Activated T-cell treated with anti-CD3 and anti-CD28 coated beads, Interleukin-2, amount 50 U/mL, for 4 hours (primary cell): ENCODE results near the gene NDNF. TPM values are rescaled to one million over a fixed set of nuclear protein-coding genes. Genes with fewer than 3 reads are reported as not detected.

Source experiments
- ATAC-seq, 2 donors: fragments of 200-7000 bp; cut with Tn5 transposase; one replicate each; pipeline ENCODE4 v1.10.0; 2021
- DNase-seq: peaks from one replicate; pipeline ENCODE4 v3.0.0-alpha.2; 2020
- H3K27me3 Mint-ChIP-seq: one replicate; pipeline ENCODE4 v1.8.0; 2021; ENCODE audit warnings: low read depth, mixed read lengths
- H3K36me3 Mint-ChIP-seq: one replicate; pipeline ENCODE4 v1.8.0; 2022; ENCODE audit warnings: mixed read lengths; ENCODE audit not compliant: insufficient read depth
- H3K4me1 Mint-ChIP-seq: one replicate; pipeline ENCODE4 v1.8.0; 2021; ENCODE audit warnings: low read depth, mixed read lengths
- H3K4me3 Mint-ChIP-seq: one replicate; pipeline ENCODE4 v1.8.0; 2021; ENCODE audit warnings: mild to moderate bottlenecking, moderate library complexity, mixed read lengths
- H3K9me3 Mint-ChIP-seq: one replicate; pipeline ENCODE4 v1.8.0; 2021; ENCODE audit warnings: mixed read lengths
- total RNA-seq, 3 donors: library from RNA; stranded (reverse); gene quantifications; one replicate each; pipeline ENCODE4 v1.2.1, GENCODE V29; 2021

NDNF gene
- total RNA-seq, 3 donors from 2014 or later = 0.16 to 0.18 TPM; not detected in 1

DNA sequence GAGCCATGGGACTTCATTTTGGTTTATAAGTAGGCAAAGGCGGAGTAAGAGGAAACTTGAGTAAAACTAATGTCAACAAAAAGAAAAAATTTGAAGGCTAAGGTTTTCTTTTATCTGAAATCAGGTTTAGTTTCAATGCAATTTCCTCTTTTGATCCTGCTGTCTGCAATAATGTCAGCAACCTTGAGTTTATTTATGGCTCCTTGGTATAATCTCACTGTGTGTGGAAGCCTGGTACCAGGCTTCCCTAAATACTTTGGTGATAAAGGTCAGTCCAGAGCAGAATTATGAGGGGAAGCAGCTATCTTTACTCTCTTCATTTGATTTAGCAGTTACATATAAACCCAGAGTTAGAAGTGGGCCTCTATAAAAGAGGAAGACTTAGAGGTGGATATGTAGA, 57.8 kb downstream of the NDNF start:
- DNase-seq (no peak), ATAC-seq (no peak)
- H3K36me3 Mint-ChIP-seq = no peaks in the 10 kb centered on the region
- H3K27me3 Mint-ChIP-seq = no peaks in the 10 kb centered on the region
- H3K4me3 Mint-ChIP-seq = no peak overlapping the region
- H3K9me3 Mint-ChIP-seq = no peaks in the 10 kb centered on the region
- peaks cover 20% of the 10 kb centered on the region for H3K4me1 Mint-ChIP-seq

DNA sequence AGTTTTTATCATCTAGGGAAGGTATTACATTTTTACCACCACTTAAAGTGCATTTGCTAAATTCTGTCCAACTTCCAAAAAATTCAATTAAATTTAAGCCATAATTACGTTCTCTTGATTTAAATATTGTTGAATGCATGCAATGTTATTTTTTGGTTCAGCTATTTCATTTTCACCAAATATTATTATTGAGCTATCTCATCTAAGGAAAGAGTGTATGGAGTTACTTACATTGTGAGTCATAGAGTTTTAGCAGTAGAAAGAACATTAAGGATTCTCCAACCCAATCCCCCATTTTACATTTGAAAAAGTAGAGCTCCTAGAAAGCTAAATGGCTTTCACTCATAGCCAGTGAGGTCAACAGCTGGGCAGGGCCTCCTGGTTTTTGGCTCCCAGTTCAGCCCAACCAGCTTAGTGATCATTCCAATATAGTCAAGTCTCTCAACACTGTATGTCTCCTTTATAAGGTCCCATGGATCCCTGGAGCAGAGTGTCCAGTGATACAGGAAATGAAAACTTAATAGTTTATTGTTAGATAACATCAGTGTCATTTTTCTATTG, 60.5 kb downstream of the NDNF start:
- H3K4me3 Mint-ChIP-seq = no peak overlapping the region
- no peaks in the 10 kb centered on the region for H3K9me3 Mint-ChIP-seq
- ATAC-seq (no peak), DNase-seq (no peak)
- H3K27me3 Mint-ChIP-seq = no peaks in the 10 kb centered on the region
- peaks cover 32% of the 10 kb centered on the region for H3K4me1 Mint-ChIP-seq
- no peaks in the 10 kb centered on the region for H3K36me3 Mint-ChIP-seq

GRCh38 chr4:121011138-121011537, 61.2 kb downstream of the NDNF start:
- Mint-ChIP-seq H3K4me3 (no peak overlapping the region), H3K36me3 (no peaks in the 10 kb centered on the region), H3K9me3 (no peaks in the 10 kb centered on the region), H3K4me1 (peaks cover 34% of the 10 kb centered on the region), H3K27me3 (no peaks in the 10 kb centered on the region)
- DNase-seq (no peak), ATAC-seq (no peak)

GRCh38 chr4:121009578-121010478, 62.5 kb downstream of the NDNF start:
- H3K4me1 Mint-ChIP-seq = peaks cover 36% of the 10 kb centered on the region
- ATAC-seq = no peak
- no peak for DNase-seq
- H3K9me3 Mint-ChIP-seq = no peaks in the 10 kb centered on the region
- no peaks in the 10 kb centered on the region for H3K36me3 Mint-ChIP-seq
- H3K27me3 Mint-ChIP-seq = no peaks in the 10 kb centered on the region
- H3K4me3 Mint-ChIP-seq = peak overlapping the region; percentile 16

GRCh38 chr4:121007660-121008059, 64.7 kb downstream of the NDNF start:
- Mint-ChIP-seq H3K27me3 (no peaks in the 10 kb centered on the region), H3K4me1 (peaks cover 33% of the 10 kb centered on the region), H3K9me3 (no peaks in the 10 kb centered on the region), H3K36me3 (no peaks in the 10 kb centered on the region), H3K4me3 (no peak overlapping the region)
- DNase-seq (no peak), ATAC-seq (no peak)

DNA sequence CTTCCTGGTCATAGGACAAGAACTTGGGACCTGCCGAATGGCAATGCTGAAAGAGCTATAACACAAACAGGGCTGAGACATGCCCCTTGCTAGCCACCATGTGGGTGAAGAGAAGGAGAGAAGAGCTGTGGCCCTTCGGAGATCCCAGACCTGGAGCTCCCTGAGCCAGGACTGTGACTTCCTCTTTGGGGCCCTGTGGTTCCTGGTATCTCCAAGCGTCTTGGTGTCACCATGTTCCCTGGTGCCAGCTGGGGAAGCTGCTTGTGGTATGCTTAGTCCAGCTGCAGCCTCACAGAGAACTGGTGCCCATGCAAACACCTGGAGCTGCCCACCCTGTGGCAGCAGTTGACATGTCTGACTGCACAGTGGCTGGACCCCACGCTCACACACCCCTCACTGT, 68.5 kb downstream of the NDNF start:
- ATAC-seq = no peak
- H3K4me1 Mint-ChIP-seq = peaks cover 11% of the 10 kb centered on the region
- H3K27me3 Mint-ChIP-seq = no peaks in the 10 kb centered on the region
- no peaks in the 10 kb centered on the region for H3K9me3 Mint-ChIP-seq
- H3K4me3 Mint-ChIP-seq = no peak overlapping the region
- no peaks in the 10 kb centered on the region for H3K36me3 Mint-ChIP-seq
- DNase-seq = no peak

GRCh38 chr4:120995266-120996010, 76.9 kb downstream of the NDNF start:
- Mint-ChIP-seq H3K4me3 (no peak overlapping the region), H3K27me3 (peaks cover 2% of the 10 kb centered on the region), H3K4me1 (peaks cover 2% of the 10 kb centered on the region), H3K9me3 (no peaks in the 10 kb centered on the region), H3K36me3 (no peaks in the 10 kb centered on the region)
- no peak for DNase-seq
- ATAC-seq = no peak

GRCh38 chr4:120994521-120994920, 77.8 kb downstream of the NDNF start:
- no peak overlapping the region for H3K4me3 Mint-ChIP-seq
- no peaks in the 10 kb centered on the region for H3K9me3 Mint-ChIP-seq
- H3K27me3 Mint-ChIP-seq = peaks cover 2% of the 10 kb centered on the region
- no peaks in the 10 kb centered on the region for H3K36me3 Mint-ChIP-seq
- DNase-seq (no peak), ATAC-seq (no peak)
- H3K4me1 Mint-ChIP-seq = peaks cover 2% of the 10 kb centered on the region

GRCh38 chr4:120991885-120992284, 80.5 kb downstream of the NDNF start:
- Mint-ChIP-seq H3K4me1 (peaks cover 2% of the 10 kb centered on the region), H3K9me3 (no peaks in the 10 kb centered on the region), H3K36me3 (no peaks in the 10 kb centered on the region), H3K4me3 (no peak overlapping the region), H3K27me3 (peaks cover 2% of the 10 kb centered on the region)
- no peak for ATAC-seq
- DNase-seq = no peak

DNA sequence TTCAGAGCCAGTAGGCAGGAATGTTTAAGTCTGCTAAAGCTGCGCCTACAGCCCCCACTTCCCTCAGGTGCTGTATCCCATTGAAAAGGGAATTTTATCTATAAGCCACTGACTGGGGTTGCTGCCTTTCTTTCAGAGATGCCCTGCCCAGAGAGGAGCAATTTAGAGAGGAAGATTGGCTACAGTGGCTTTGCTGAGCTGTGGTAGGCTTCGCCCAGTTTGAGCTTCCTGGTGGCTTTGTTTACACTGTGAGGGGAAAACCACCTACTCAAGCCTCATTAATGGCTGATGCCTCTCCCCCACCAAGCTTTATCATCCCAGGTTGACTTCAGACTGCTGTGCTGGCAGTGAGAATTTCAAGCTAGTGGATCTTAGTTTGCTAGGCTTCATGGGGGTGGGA, 82.1 kb downstream of the NDNF start:
- Mint-ChIP-seq H3K27me3 (peaks cover 4% of the 10 kb centered on the region), H3K4me1 (peaks cover 2% of the 10 kb centered on the region), H3K36me3 (no peaks in the 10 kb centered on the region), H3K4me3 (no peak overlapping the region), H3K9me3 (no peaks in the 10 kb centered on the region)
- ATAC-seq (no peak), DNase-seq (no peak)

Other genes with a start within 250 kb of the NDNF start
- gene PRDM5, start 149.8 kb downstream of the NDNF start, total RNA-seq = under 1 TPM; 0.08 to 0.37 (median 0.33) TPM
- 10 to 100 TPM in 2 of 3 donors, 1 to 10 TPM in 1; 7.4 to 21.9 (median 20.6) TPM for gene TNIP3, start 91.8 kb upstream of the NDNF start, total RNA-seq